Osteoblast (primary cell): ENCODE data around the gene CNN2. TPM values are rescaled to one million over a fixed set of nuclear protein-coding genes. Genes with fewer than 3 reads are reported as not detected.

Experiments used
- DNase-seq: peaks from one replicate; pipeline ENCODE4 v3.0.0; 2011; ENCODE audit warnings: low spot score, mixed read lengths; ENCODE audit not compliant: insufficient read length; ENCODE audit errors: missing footprints
- H2AFZ ChIP-seq: 2 replicates; pipeline ENCODE4 v1.6.0; 2011; ENCODE audit warnings: mild to moderate bottlenecking, low read length
- H3K27ac ChIP-seq: 2 replicates; pipeline ENCODE4 v1.5.1; 2011; ENCODE audit warnings: mild to moderate bottlenecking, low read depth, low read length, moderate library complexity
- H3K27me3 ChIP-seq: 2 replicates; pipeline ENCODE4 v1.6.0; 2012; ENCODE audit warnings: mild to moderate bottlenecking, control low read depth, inconsistent platforms, low read length, moderate library complexity; ENCODE audit not compliant: insufficient read depth
- H3K36me3 ChIP-seq: 2 replicates; pipeline ENCODE4 v1.5.1; 2011; ENCODE audit warnings: mild to moderate bottlenecking, low read length, control low read depth, moderate library complexity; ENCODE audit not compliant: insufficient read depth
- H3K4me1 ChIP-seq: 2 replicates; pipeline ENCODE4 v1.5.1; 2011; ENCODE audit warnings: mild to moderate bottlenecking, low read length, control low read depth, moderate library complexity; ENCODE audit not compliant: insufficient read depth
- H3K4me2 ChIP-seq: 2 replicates; pipeline ENCODE4 v1.6.0; 2011; ENCODE audit warnings: mild to moderate bottlenecking, low read length; ENCODE audit not compliant: insufficient read depth
- H3K4me3 ChIP-seq: fragments of 200-600 bp; sonication (generic); 3 replicates; pipeline ENCODE4 v1.5.1; 2012; ENCODE audit warnings: mild to moderate bottlenecking, low read length, inconsistent platforms; ENCODE audit not compliant: insufficient read depth
- H3K79me2 ChIP-seq: 2 replicates; pipeline ENCODE4 v1.6.0; 2012; ENCODE audit warnings: mild to moderate bottlenecking, low read length, control low read depth, inconsistent platforms; ENCODE audit not compliant: insufficient read depth
- H3K9me3 ChIP-seq: 2 replicates; pipeline ENCODE4 v1.5.1; 2011; ENCODE audit warnings: low read depth, low read length, control low read depth
- H4K20me1 ChIP-seq: 2 replicates; pipeline ENCODE4 v1.6.0; 2012; ENCODE audit warnings: mild to moderate bottlenecking, low read length, control low read depth; ENCODE audit not compliant: insufficient read depth
- total RNA-seq: library from RNA; depleted of rRNA; stranded (reverse); fragments of >200 nt; gene quantifications from 2 replicates; pipeline ENCODE4 v1.2.3, GENCODE V29; 2012
- TF ChIP-seq, protein P1 (sequence below): IDR thresholded peaks from 2 replicates; pipeline ENCODE4 v1.5.1; 2011; ENCODE audit warnings: mild to moderate bottlenecking, low read depth, low read length, moderate library complexity; ENCODE audit errors: extremely low read depth

CNN2 gene
- total RNA-seq, 1 donor, result 594 TPM

DNA sequence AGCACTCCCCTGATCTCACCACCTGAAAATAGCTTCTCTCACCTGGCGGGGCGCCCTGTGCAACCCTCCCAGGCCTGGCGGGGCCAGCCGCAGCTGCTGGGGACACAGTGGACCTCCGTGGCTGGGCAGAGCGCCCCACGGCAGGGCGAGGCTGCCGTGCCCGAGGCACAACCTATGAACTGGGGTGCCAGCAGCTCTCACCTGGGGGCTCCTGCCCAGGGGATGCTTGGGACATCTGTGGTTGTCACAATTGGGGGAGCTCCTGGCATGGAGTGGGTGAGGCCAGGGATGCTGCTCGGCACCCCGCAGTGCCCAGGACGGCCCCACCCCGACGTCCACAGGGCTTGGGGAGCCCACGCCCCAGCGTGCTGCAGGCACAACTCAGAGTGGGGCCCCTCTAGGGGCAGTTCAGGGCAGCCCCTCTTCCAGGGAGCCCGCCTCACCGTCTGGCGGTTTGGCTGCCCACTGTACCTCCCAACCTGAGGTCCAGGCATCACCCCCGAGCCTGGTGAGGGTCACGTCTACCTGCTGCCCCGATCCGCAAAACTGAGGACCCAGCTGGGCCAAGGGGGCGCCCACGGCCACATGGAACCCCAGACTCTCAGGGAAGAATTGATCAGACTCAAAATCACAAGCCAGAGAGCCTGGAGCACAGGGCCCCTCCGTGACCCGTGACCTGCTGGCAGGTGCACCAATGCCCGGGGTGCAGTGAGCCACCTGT, 11.2 kb upstream of the CNN2 start:
- H3K36me3 ChIP-seq, result peaks cover 21% of the 10 kb centered on the region
- no peak overlapping the region for H3K4me2 ChIP-seq
- DNase-seq, result no peak
- no peak overlapping the region for H3K4me3 ChIP-seq
- peaks cover 66% of the 10 kb centered on the region for H4K20me1 ChIP-seq
- peaks cover 74% of the 10 kb centered on the region for H3K79me2 ChIP-seq
- no peaks in the 10 kb centered on the region for H3K9me3 ChIP-seq
- no peak overlapping the region for H2AFZ ChIP-seq
- peaks cover 30% of the 10 kb centered on the region for H3K4me1 ChIP-seq
- no peaks in the 10 kb centered on the region for H3K27me3 ChIP-seq
- TF ChIP-seq, protein P1, sequence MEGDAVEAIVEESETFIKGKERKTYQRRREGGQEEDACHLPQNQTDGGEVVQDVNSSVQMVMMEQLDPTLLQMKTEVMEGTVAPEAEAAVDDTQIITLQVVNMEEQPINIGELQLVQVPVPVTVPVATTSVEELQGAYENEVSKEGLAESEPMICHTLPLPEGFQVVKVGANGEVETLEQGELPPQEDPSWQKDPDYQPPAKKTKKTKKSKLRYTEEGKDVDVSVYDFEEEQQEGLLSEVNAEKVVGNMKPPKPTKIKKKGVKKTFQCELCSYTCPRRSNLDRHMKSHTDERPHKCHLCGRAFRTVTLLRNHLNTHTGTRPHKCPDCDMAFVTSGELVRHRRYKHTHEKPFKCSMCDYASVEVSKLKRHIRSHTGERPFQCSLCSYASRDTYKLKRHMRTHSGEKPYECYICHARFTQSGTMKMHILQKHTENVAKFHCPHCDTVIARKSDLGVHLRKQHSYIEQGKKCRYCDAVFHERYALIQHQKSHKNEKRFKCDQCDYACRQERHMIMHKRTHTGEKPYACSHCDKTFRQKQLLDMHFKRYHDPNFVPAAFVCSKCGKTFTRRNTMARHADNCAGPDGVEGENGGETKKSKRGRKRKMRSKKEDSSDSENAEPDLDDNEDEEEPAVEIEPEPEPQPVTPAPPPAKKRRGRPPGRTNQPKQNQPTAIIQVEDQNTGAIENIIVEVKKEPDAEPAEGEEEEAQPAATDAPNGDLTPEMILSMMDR, result no peak
- no peak overlapping the region for H3K27ac ChIP-seq

DNA sequence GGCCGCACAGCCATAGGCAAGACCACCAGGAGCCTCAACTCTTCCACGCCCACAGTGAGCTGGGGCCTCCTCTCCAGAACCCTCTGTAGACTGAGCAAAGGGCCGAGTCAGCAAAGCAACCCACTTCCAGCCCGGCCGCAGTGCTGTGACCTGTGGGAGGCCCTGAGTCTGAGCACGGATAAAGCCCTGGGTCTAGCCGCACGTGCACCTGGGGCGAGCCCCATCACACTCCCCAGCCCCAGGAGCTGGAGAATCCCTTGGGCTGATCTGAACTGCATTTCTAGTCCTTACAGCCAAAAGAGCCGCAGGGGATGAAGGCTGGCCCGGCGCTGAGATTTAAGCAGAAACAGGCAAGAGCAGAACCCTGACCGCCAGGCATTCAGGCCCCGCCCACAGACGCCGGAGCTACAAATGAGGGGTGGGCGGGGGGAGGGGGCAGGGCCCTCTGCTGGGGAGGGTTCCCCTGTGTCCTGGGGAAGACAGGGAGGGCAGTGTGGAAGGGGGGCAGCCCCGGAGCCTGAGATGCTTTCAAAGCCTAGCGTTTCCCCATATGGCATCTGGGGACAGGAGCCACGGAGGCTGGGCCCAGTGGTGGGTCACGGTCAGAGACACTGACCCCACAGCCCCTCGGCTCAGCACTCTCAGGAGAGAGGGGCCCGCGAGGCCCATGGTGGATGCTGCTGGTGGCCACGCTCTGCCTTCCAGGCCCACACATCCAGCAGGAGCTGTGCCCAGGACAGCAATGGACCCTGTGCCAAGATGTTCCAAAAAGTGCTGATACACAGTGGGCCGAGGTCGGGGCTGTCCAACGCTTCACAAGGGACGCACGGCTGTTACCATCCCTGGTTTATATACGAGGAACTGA, 10.4 kb upstream of the CNN2 start:
- Histone ChIP-seq H3K4me2 (peak overlapping the region; percentile 22), H4K20me1 (peaks cover 68% of the 10 kb centered on the region), H3K4me3 (no peak overlapping the region), H3K36me3 (peaks cover 17% of the 10 kb centered on the region), H3K4me1 (peaks cover 30% of the 10 kb centered on the region), H3K27me3 (no peaks in the 10 kb centered on the region), H3K79me2 (peaks cover 82% of the 10 kb centered on the region), H3K9me3 (no peaks in the 10 kb centered on the region), H3K27ac (peak overlapping the region; percentile 31), H2AFZ (no peak overlapping the region)
- TF ChIP-seq, protein P1, result no peak
- DNase-seq, result no peak

DNA sequence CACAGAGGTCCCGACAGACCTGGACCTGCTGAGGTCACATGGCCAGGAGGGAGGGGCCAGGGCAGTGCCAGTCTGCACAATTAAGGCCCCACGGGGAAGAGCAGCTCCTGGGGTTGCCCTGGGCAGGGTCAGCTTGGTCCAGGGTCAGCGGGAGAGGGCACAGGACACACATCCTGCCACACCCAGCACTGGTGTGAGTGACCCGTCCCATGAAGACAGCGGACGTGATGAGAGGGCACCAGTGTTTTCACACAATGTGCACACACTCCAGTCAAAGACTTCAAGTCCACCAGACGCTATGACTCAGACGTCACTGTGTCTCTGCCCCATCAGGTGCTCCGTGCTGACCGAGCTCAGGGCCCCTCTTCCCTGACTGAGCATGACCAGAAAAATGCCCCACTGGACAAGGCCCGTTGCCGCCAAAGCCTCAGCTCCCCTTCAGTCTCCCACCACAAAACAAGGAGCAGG, 9.7 kb upstream of the CNN2 start:
- Histone ChIP-seq H3K9me3 (no peaks in the 10 kb centered on the region), H3K36me3 (peaks cover 15% of the 10 kb centered on the region), H3K27me3 (no peaks in the 10 kb centered on the region), H3K4me1 (peaks cover 30% of the 10 kb centered on the region), H3K27ac (peak overlapping the region; percentile 31), H2AFZ (no peak overlapping the region), H3K79me2 (peaks cover 82% of the 10 kb centered on the region), H3K4me3 (no peak overlapping the region), H3K4me2 (peak overlapping the region; percentile 50), H4K20me1 (peaks cover 68% of the 10 kb centered on the region)
- TF ChIP-seq, protein P1, result no peak
- DNase-seq, result peak; percentile 98
